BLaER1 treated with 17β-estradiol and CSF1 and Interleukin-3, amounts not matched to agents 10 nM and 100 nM (cell line): ENCODE measurements around the gene CARMIL1.

Experiments used
- H3K27ac ChIP-seq, 11 experiments: shearing (Covaris generic); formaldehyde crosslinking; 2 replicates each; pipeline ENCODE4 v1.8.1; 2022
- H3K27me3 ChIP-seq, 11 experiments: shearing (Covaris generic); formaldehyde crosslinking; 2 replicates each; pipeline ENCODE4 v1.8.1; 2022
- H3K36me3 ChIP-seq, 11 experiments: shearing (Covaris generic); formaldehyde crosslinking; 2 replicates each; pipeline ENCODE4 v1.8.1; 2022
- H3K4me1 ChIP-seq, 10 experiments: shearing (Covaris generic); formaldehyde crosslinking; 2 replicates each; pipeline ENCODE4 v1.8.1; 2022
- H3K4me2 ChIP-seq, 11 experiments: shearing (Covaris generic); formaldehyde crosslinking; 2 replicates each; pipeline ENCODE4 v1.8.1; 2022
- H3K4me3 ChIP-seq, 10 experiments: shearing (Covaris generic); formaldehyde crosslinking; 2 replicates each; pipeline ENCODE4 v1.8.1; 2022
- H3K9ac ChIP-seq, 11 experiments: shearing (Covaris generic); formaldehyde crosslinking; 2 replicates each; pipeline ENCODE4 v1.8.1; 2022
- H3K9me3 ChIP-seq, 11 experiments: shearing (Covaris generic); formaldehyde crosslinking; replicated peaks in 1 of 11; 2 replicates each; pipeline ENCODE4 v1.8.1; 2022
- H4K20me1 ChIP-seq, 11 experiments: shearing (Covaris generic); formaldehyde crosslinking; 2 replicates each; pipeline ENCODE4 v1.8.1; 2022
- Cebpa-rat ChIP-seq, 11 experiments: shearing (Covaris generic); IDR thresholded peaks; 2 replicates each; pipeline ENCODE4 v1.8.1; 2022

Gene CARMIL1

DNA sequence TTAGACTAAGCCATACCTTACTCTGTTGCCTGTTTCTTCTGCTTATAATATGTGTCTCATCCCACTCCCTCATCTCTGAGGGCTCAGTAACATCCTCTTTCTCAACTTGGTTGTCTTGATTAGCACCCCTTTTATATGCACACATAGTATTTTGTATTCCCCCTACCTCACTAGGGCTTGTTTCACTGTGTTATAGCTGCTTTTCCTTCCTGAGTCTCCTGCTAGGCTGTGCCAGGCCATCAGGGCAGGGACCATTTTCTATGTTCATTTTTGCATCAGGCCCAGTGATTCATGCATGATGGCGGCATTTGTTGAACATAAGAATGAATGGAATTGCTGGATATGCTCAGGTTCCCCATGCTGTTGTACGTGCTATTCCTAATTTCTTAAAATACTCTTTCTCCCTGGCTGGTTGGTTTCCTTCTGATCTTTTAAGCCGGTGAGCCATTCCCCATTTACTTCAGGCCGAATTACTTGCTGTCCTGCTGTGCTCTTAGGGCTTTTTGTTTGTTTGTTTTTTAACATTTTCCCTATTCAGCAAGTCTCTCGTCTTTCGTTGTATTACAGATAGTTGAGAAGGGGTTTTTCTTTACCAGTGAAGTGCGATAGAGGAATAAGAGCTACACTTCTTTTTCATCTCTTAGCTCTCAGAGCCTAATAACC lies 183.2 kb downstream of the CARMIL1 start:
- Histone ChIP-seq H3K9ac (no peak overlapping the region), H3K4me2 (no peak overlapping the region), H3K36me3 (no peaks in the 10 kb centered on the region), H3K4me3 (no peak overlapping the region), H3K27me3 (no peaks in the 10 kb centered on the region), H3K27ac (no peak overlapping the region), H3K4me1 (peaks cover 0 to 9% (median 0%) of the 10 kb centered on the region in 10 experiments; a peak in 2 of 20 replicates), H3K9me3 (no peaks in the 10 kb centered on the region), H4K20me1 (no peaks in the 10 kb centered on the region)
- no peak for TF ChIP-seq Cebpa-rat (IDR thresholded peaks at IDR 0.05)

DNA sequence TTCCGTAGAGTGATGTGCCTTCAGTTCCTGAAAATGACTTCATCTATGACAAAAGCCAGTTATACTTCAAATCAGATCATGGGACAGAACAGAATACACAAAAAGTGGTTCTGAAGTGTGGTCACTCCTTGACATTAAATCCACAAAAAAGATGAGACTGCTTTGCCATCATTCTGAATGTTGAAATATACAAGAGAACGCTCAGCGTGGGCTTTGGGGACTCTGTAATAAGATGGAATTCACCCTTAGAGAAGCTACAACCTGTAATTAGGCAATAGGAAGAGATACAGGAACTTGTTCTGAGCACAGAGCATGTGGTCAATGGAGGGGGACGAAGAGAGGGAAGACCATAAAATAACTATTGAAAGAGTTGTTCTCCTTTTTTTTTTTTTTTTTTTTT lies 184.3 kb downstream of the CARMIL1 start:
- H3K27me3 ChIP-seq, result no peaks in the 10 kb centered on the region
- H3K9ac ChIP-seq, result no peak overlapping the region
- no peaks in the 10 kb centered on the region for H3K36me3 ChIP-seq
- no peaks in the 10 kb centered on the region for H3K9me3 ChIP-seq
- TF ChIP-seq Cebpa-rat (IDR thresholded peaks at IDR 0.05), result no peak
- no peaks in the 10 kb centered on the region for H4K20me1 ChIP-seq
- no peak overlapping the region for H3K27ac ChIP-seq
- no peak overlapping the region for H3K4me3 ChIP-seq
- 0 out of 22 replicates have a peak overlapping the region, but pooled peaks of 1 of the 11 experiments have one; percentile 12 for H3K4me2 ChIP-seq
- H3K4me1 ChIP-seq, result peaks cover 0 to 9% (median 0%) of the 10 kb centered on the region in 10 experiments; a peak in 2 of 20 replicates

DNA sequence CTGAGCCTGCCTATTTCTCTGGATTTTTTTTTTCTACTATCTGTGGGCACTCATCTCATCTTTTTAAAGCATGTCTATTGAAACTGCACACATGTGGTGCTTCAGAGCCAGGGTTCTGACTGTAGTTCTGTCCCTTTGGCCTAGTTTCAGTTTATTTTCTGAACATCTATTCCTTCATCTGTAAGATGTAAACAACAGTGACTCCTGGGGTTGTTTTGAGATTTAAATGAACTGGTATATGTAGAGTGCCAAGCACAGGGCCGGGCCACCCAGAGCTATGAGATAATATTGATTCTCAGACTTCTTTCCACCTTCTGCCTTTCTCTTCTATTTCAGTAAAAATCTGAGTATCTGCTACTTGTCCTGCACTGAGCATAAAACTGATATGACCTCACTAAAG lies 185.1 kb downstream of the CARMIL1 start:
- Histone ChIP-seq H3K9me3 (no peaks in the 10 kb centered on the region), H3K9ac (no peak overlapping the region), H3K27me3 (no peaks in the 10 kb centered on the region), H3K4me1 (peaks cover 0 to 9% (median 0%) of the 10 kb centered on the region in 10 experiments; a peak in 2 of 20 replicates), H3K4me3 (no peak overlapping the region), H3K4me2 (no peak overlapping the region), H3K27ac (no peak overlapping the region), H3K36me3 (no peaks in the 10 kb centered on the region), H4K20me1 (no peaks in the 10 kb centered on the region)
- TF ChIP-seq Cebpa-rat (IDR thresholded peaks at IDR 0.05), result no peak

DNA sequence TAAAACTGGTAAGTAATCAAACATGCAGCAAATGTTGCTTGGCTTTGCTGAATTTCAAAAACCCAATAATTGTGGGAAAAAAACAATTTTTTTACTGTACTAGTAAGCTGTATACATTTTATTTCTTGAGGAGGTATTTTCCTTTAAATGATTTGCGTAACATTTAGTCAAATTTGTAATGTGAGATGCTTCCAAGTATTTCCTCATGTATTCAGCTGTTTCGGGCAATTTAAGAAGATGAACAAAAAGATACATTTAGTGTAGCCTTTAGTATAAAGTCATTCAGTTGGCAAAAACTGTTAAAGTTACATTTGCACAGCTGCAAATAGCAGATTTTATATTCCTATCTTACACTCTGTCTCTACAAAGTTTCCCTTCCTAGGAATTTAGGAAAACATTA lies 186.8 kb downstream of the CARMIL1 start:
- Histone ChIP-seq H3K27ac (no peak overlapping the region), H3K27me3 (no peaks in the 10 kb centered on the region), H4K20me1 (no peaks in the 10 kb centered on the region), H3K4me3 (no peak overlapping the region), H3K9me3 (no peaks in the 10 kb centered on the region), H3K9ac (no peak overlapping the region), H3K36me3 (no peaks in the 10 kb centered on the region), H3K4me2 (no peak overlapping the region), H3K4me1 (peaks cover 0 to 9% (median 0%) of the 10 kb centered on the region in 10 experiments; a peak in 2 of 20 replicates)
- no peak for TF ChIP-seq Cebpa-rat (IDR thresholded peaks at IDR 0.05)

DNA sequence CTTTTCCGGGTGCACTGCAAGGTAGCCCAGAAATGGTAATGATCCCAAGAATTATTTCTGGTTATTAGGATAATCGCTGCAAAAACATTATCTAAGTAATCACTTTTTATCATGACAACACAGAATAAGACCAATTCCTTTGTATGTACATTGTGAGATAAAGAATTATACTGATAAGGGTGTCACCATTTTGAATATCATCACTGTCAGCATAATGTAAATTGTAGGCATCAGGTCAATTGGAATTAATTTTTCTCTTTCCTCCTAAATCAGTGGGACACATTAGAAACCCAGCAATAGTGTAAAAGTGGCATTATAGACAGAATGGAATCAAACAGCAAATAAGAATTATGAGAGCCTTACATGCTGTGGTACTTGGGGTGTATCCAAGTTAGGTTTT lies 189.7 kb downstream of the CARMIL1 start:
- Histone ChIP-seq H3K9ac (no peak overlapping the region), H4K20me1 (no peaks in the 10 kb centered on the region), H3K36me3 (no peaks in the 10 kb centered on the region), H3K9me3 (no peaks in the 10 kb centered on the region), H3K4me3 (no peak overlapping the region), H3K4me1 (0 out of 20 replicates have a peak, but pooled peaks cover 0 to 4% (median 0%) of the 10 kb centered on the region in 10 experiments), H3K4me2 (no peak overlapping the region), H3K27ac (no peak overlapping the region), H3K27me3 (no peaks in the 10 kb centered on the region)
- TF ChIP-seq Cebpa-rat (IDR thresholded peaks at IDR 0.05), result no peak

DNA sequence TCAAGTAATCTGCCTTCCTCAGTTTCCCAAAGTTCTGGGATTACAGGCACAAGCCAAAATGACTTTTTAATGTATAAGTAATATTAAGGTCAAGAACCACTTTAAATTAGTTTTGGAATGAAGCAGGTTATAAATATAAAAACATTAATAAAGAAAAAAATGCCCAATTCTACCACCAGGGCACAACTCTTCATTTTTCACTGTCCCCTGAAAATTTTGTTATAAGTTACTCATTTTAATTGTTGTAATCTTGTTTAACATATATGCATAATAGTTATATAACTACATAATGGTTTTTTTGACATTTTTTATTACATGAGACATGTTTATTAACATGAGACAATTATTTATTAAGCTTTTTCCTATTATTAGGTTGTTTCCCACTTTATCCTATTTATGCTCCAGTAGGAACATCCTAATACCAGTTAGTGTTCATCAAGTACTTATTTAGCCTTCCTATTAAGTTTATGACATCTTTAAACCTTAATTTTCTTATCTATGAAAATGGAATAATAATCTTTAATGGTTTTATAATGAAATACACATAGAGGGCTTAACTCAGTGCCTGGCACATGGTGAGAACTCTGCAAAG lies 190.7 kb downstream of the CARMIL1 start:
- no peaks in the 10 kb centered on the region for H3K27me3 ChIP-seq
- H3K4me2 ChIP-seq, result no peak overlapping the region
- TF ChIP-seq Cebpa-rat (IDR thresholded peaks at IDR 0.05), result no peak
- H4K20me1 ChIP-seq, result no peaks in the 10 kb centered on the region
- no peaks in the 10 kb centered on the region for H3K9me3 ChIP-seq
- H3K4me3 ChIP-seq, result no peak overlapping the region
- no peaks in the 10 kb centered on the region for H3K36me3 ChIP-seq
- no peak overlapping the region for H3K27ac ChIP-seq
- H3K9ac ChIP-seq, result no peak overlapping the region
- H3K4me1 ChIP-seq, result 0 out of 20 replicates have a peak, but pooled peaks cover 0 to 6% (median 0%) of the 10 kb centered on the region in 10 experiments

DNA sequence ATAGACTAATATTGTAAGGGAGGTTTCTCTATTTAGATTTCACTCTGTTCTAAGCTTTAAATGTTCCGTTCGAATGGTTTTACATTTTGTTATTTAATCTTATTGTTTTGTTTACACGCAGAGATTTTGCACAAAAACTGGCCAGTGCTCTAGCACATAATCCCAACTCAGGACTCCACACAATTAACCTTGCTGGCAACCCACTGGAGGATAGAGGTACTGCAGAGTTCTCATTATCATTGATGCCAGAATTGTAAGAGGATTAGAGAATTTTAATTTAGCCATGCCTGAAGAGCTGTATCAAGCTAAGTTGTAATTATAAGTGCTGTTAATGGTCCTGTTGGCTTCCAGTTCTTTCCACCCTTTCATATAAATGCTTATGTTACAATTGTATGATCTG lies 193.1 kb downstream of the CARMIL1 start:
- H3K4me3 ChIP-seq, result no peak overlapping the region
- H3K9ac ChIP-seq, result no peak overlapping the region
- no peak overlapping the region for H3K27ac ChIP-seq
- no peaks in the 10 kb centered on the region for H4K20me1 ChIP-seq
- H3K27me3 ChIP-seq, result no peaks in the 10 kb centered on the region
- H3K36me3 ChIP-seq, result no peaks in the 10 kb centered on the region
- no peaks in the 10 kb centered on the region for H3K9me3 ChIP-seq
- 0 out of 20 replicates have a peak, but pooled peaks cover 0 to 9% (median 0%) of the 10 kb centered on the region in 10 experiments for H3K4me1 ChIP-seq
- no peak overlapping the region for H3K4me2 ChIP-seq
- no peak for TF ChIP-seq Cebpa-rat (IDR thresholded peaks at IDR 0.05)

DNA sequence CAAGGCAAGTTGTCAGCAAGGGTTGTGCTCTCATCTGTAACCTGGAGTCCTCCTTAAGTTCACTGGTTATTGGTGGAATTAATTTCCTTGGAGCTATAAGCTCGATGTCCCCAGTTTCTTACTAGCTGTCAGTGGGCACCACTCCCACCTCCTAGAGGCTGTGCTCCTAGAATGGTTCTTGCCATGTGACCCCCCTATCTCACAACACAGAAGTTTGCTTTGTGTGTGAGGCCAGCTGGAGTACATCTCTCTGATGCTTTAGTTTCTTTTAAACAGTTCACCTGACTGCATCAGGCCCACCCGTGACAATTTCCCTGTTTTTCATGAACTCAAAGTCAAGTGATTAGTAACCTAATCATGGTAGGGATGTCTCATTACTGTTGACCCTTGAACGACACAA lies 193.7 kb downstream of the CARMIL1 start:
- Histone ChIP-seq H3K27me3 (no peaks in the 10 kb centered on the region), H3K4me2 (no peak overlapping the region), H3K9ac (no peak overlapping the region), H4K20me1 (no peaks in the 10 kb centered on the region), H3K4me3 (no peak overlapping the region), H3K4me1 (0 out of 20 replicates have a peak, but pooled peaks cover 0 to 5% (median 0%) of the 10 kb centered on the region in 10 experiments), H3K9me3 (no peaks in the 10 kb centered on the region), H3K27ac (no peak overlapping the region), H3K36me3 (no peaks in the 10 kb centered on the region)
- no peak for TF ChIP-seq Cebpa-rat (IDR thresholded peaks at IDR 0.05)

DNA sequence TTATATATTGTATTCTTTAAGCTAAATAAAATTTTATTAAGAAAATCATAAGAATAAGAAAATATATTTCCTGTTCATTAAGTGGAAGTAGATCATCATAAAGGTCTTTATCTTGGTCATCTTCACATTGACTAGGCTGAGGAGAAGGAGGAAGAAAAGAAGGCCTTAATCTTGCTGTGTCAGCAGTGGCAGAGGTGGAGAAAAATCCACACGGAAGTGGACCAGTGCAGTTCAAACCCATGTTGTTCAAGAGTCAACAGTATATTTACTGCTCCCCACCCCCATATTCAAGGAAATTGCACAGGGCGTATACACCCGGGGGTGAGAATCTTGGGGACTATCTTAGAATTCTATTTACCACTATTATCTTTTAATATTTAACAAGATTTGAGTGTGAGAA lies 194.3 kb downstream of the CARMIL1 start:
- no peak overlapping the region for H3K9ac ChIP-seq
- no peak for TF ChIP-seq Cebpa-rat (IDR thresholded peaks at IDR 0.05)
- H3K9me3 ChIP-seq, result no peaks in the 10 kb centered on the region
- 0 out of 20 replicates have a peak, but pooled peaks cover 0 to 5% (median 0%) of the 10 kb centered on the region in 10 experiments for H3K4me1 ChIP-seq
- no peaks in the 10 kb centered on the region for H3K27me3 ChIP-seq
- no peaks in the 10 kb centered on the region for H3K36me3 ChIP-seq
- no peak overlapping the region for H3K4me2 ChIP-seq
- H3K4me3 ChIP-seq, result no peak overlapping the region
- H3K27ac ChIP-seq, result no peak overlapping the region
- H4K20me1 ChIP-seq, result no peaks in the 10 kb centered on the region

DNA sequence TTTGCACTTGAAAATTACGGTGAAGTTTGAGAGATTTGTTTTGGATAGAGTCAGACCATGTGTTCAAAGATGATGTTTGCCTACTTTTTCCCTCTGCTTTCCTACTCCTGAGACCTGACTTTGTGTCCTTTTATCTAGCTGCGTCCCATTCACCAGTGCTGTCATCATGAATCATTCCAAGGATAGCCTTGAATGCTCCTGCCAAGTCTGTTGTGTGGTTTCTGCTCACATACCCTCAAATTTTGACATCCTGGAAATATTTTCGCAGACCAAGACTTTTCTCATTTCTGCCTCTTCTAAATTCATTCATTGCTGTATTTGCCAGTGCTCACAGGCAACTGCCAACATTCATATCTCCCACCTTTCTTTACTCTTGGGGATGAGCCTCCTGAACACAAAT lies 197.0 kb downstream of the CARMIL1 start:
- no peak overlapping the region for H3K27ac ChIP-seq
- H3K4me2 ChIP-seq, result no peak overlapping the region
- H3K4me3 ChIP-seq, result no peak overlapping the region
- no peaks in the 10 kb centered on the region for H4K20me1 ChIP-seq
- no peaks in the 10 kb centered on the region for H3K9me3 ChIP-seq
- H3K9ac ChIP-seq, result no peak overlapping the region
- TF ChIP-seq Cebpa-rat (IDR thresholded peaks at IDR 0.05), result no peak
- no peaks in the 10 kb centered on the region for H3K36me3 ChIP-seq
- H3K27me3 ChIP-seq, result no peaks in the 10 kb centered on the region
- H3K4me1 ChIP-seq, result 0 out of 20 replicates have a peak, but pooled peaks cover 0 to 5% (median 0%) of the 10 kb centered on the region in 10 experiments
